ENCODE data around the gene SLC8A3. TPM values are rescaled to one million over a fixed set of nuclear protein-coding genes. Genes with fewer than 3 reads are reported as not detected.

The SLC8A3 gene
- total RNA-seq, 1 donor from 2014 or later = 28.4 TPM

GRCh38 chr14:69996216-69996615 lies 192.5 kb downstream of the SLC8A3 start:
- DNase-seq = no peak

Other genes starting within 250 kb of the SLC8A3 start
- gene COX16, start 170.7 kb upstream of the SLC8A3 start, total RNA-seq = 40.6 TPM
- 41.6 TPM for gene SYNJ2BP, start 228.1 kb upstream of the SLC8A3 start, total RNA-seq